CD14-positive monocyte (primary cell): ENCODE data around the gene CAMKK1. TPM values are rescaled to one million over a fixed set of nuclear protein-coding genes. Genes with fewer than 3 reads are reported as not detected.
"Not testable (repeated sequence)": the region's sequence is repeated elsewhere in the genome, so short reads cannot be mapped to it uniquely, and the experiment has no call there.

Experiments used
- DNase-seq, 3 donors: peaks; one replicate each; pipeline ENCODE4 v3.0.0-alpha.2; 2011 to 2022
- H2AFZ ChIP-seq: 2 replicates; pipeline ENCODE4 v1.6.0; 2012; ENCODE audit warnings: mild to moderate bottlenecking, low read depth, low read length, inconsistent platforms; ENCODE audit not compliant: insufficient read depth, poor library complexity, severe bottlenecking
- H3K27ac ChIP-seq, 2 donors: 1 replicate in 1 of 2; 2 replicates in 1 of 2; pipeline ENCODE4 v1.5.1; 2012 to 2013; ENCODE audit warnings: low read length in 2 of 2, control low read depth in 1 of 2, inconsistent platforms in 1 of 2, low read depth in 1 of 2, mild to moderate bottlenecking in 1 of 2
- H3K27me3 ChIP-seq, 2 donors: one replicate each; pipeline versions ENCODE4 v1.6.0 to v1.6.1; 2011 to 2013; ENCODE audit warnings: low read length in 2 of 2; ENCODE audit not compliant: control insufficient read depth in 2 of 2, insufficient read depth in 2 of 2
- H3K36me3 ChIP-seq, 2 donors: replicated peaks in 1 of 2; 1 replicate in 1 of 2; 2 replicates in 1 of 2; pipeline versions ENCODE4 v1.5.1 to v1.6.1; 2012 to 2013; ENCODE audit warnings: low read length in 2 of 2, control low read depth in 1 of 2, inconsistent platforms in 1 of 2, mild to moderate bottlenecking in 1 of 2; ENCODE audit not compliant: insufficient read depth in 2 of 2, control insufficient read depth in 1 of 2
- H3K4me1 ChIP-seq, 2 donors: 1 replicate in 1 of 2; 2 replicates in 1 of 2; pipeline versions ENCODE4 v1.5.1 to v1.6.1; 2012 to 2013; ENCODE audit warnings: low read length in 2 of 2, control low read depth in 1 of 2, inconsistent platforms in 1 of 2, mild to moderate bottlenecking in 1 of 2, moderate library complexity in 1 of 2; ENCODE audit not compliant: insufficient read depth in 2 of 2, control insufficient read depth in 1 of 2
- H3K4me2 ChIP-seq: replicated peaks from 2 replicates; pipeline ENCODE3; 2012; ENCODE audit warnings: low read length, moderate library complexity, mild to moderate bottlenecking; ENCODE audit not compliant: poor library complexity, severe bottlenecking; ENCODE audit errors: extremely low read depth
- H3K4me3 ChIP-seq, 3 experiments: fragments of 200-600 bp in 1 of 3; sonication (generic) in 1 of 3; replicated peaks in 1 of 3; 1 replicate in 2 of 3; 2 replicates in 1 of 3; pipeline ENCODE4 v1.5.1; 2011 to 2013; ENCODE audit warnings: low read length in 3 of 3, mild to moderate bottlenecking in 3 of 3, control low read depth in 2 of 3, low read depth in 2 of 3, inconsistent platforms in 1 of 3, moderate library complexity in 1 of 3
- H3K79me2 ChIP-seq: 2 replicates; pipeline ENCODE4 v1.6.0; 2012; ENCODE audit warnings: mild to moderate bottlenecking, control low read depth, inconsistent platforms, low read length, moderate library complexity; ENCODE audit not compliant: insufficient read depth
- H3K9ac ChIP-seq: 2 replicates; pipeline ENCODE4 v1.6.0; 2017; ENCODE audit warnings: low read length, mild to moderate bottlenecking; ENCODE audit not compliant: insufficient read depth, poor library complexity, severe bottlenecking
- H3K9me3 ChIP-seq, 2 donors: replicated peaks in 1 of 2; 1 replicate in 1 of 2; 2 replicates in 1 of 2; pipeline versions ENCODE4 v1.5.1 to v1.6.1; 2012 to 2013; ENCODE audit warnings: low read length in 2 of 2, control low read depth in 1 of 2; ENCODE audit not compliant: control insufficient read depth in 1 of 2, insufficient read depth in 1 of 2
- H4K20me1 ChIP-seq: 2 replicates; pipeline ENCODE4 v1.6.0; 2012; ENCODE audit warnings: mild to moderate bottlenecking, low read length, control low read depth, moderate library complexity; ENCODE audit not compliant: insufficient read depth
- H3K27ac Mint-ChIP-seq, 7 donors: one replicate each; pipeline ENCODE4 v1.8.0; 2020; ENCODE audit warnings: mild to moderate bottlenecking in 7 of 7, mixed read lengths in 7 of 7, moderate library complexity in 6 of 7, inconsistent platforms in 2 of 7
- H3K27me3 Mint-ChIP-seq, 3 donors: one replicate each; pipeline ENCODE4 v1.8.0; 2021 to 2022; ENCODE audit warnings: low read depth in 3 of 3, mild to moderate bottlenecking in 3 of 3, mixed read lengths in 3 of 3, moderate library complexity in 3 of 3, inconsistent platforms in 1 of 3
- H3K36me3 Mint-ChIP-seq, 2 donors: one replicate each; pipeline ENCODE4 v1.8.0; 2020; ENCODE audit warnings: mixed read lengths in 2 of 2, inconsistent platforms in 1 of 2, mild to moderate bottlenecking in 1 of 2
- H3K4me1 Mint-ChIP-seq: one replicate; pipeline ENCODE4 v1.8.0; 2020; ENCODE audit warnings: mild to moderate bottlenecking, mixed read lengths
- H3K4me3 Mint-ChIP-seq, 2 donors: one replicate each; pipeline ENCODE4 v1.8.0; 2020; ENCODE audit warnings: mild to moderate bottlenecking in 2 of 2, mixed read lengths in 2 of 2, moderate library complexity in 1 of 2
- H3K9me3 Mint-ChIP-seq, 7 donors: one replicate each; pipeline ENCODE4 v1.8.0; 2020 to 2022; ENCODE audit warnings: mixed read lengths in 7 of 7, mild to moderate bottlenecking in 6 of 7, moderate library complexity in 6 of 7, inconsistent platforms in 2 of 7
- WGBS: methylation state at CpG from one replicate; pipeline ENCODE4 v1.1.5; 2013; ENCODE audit warnings: missing lambda C conversion rate; ENCODE audit not compliant: insufficient coverage; 5-methylcytosine and 5-hydroxymethylcytosine counted together
- intact Hi-C, 2 donors: fragments of 100-400 bp; cut with micrococcal nuclease; formaldehyde crosslinking; loops; one replicate each; pipeline versions ENCODE4 v1.15.0 to v1.15.1; 2023
- polyA plus RNA-seq, 3 donors: library from polyadenylated mRNA; depleted of rRNA in 1 of 3; unstranded in 2 of 3; stranded (reverse) in 1 of 3; fragments of 300-500 nt in 2 of 3; fragments of >200 nt in 1 of 3; fragmentation: Illumina TruSeq in 2 of 3; gene quantifications; 1 replicate in 2 of 3; 2 replicates in 1 of 3; pipeline ENCODE4 v1.2.3, GENCODE V29; 2012 to 2021
- TF ChIP-seq, protein P1 (sequence below): fragments of 200-600 bp; IDR thresholded peaks from one replicate; pipeline ENCODE4 v1.8.0; 2022; ENCODE audit warnings: antibody characterized with exemption, mild to moderate bottlenecking

CAMKK1 gene
- polyA plus RNA-seq, 3 donors = 0.74 to 24.1 (median 1.5) TPM

- H3K4me3 ChIP-seq = peak overlapping the region; percentile 77 to 95 (median 84)
- peak overlapping the region in 1 of 2 donors; percentile 88 for H3K27ac ChIP-seq
- Mint-ChIP-seq H3K27me3 (peaks cover 2 to 4% (median 2%) of the 10 kb centered on the region in 3 donors), H3K4me3 (peak overlapping the region; percentile 90 to 92), H3K9me3 (no peaks in the 10 kb centered on the region), H3K36me3 (peaks cover 16 to 41% of the 10 kb centered on the region in 2 donors), H3K4me1 (peaks cover 39% of the 10 kb centered on the region), H3K27ac (peak overlapping the region; percentile 79 to 93 (median 87))
- 0% methylated on average over 5 of the region's 8 CpGs for WGBS
- H3K36me3 ChIP-seq = peaks cover 8 to 31% of the 10 kb centered on the region in 2 donors
- no peaks in the 10 kb centered on the region for H3K27me3 ChIP-seq
- DNase-seq = no peak
- peaks cover 50% of the 10 kb centered on the region for H3K79me2 ChIP-seq
- peak overlapping the region; percentile 98 for H3K9ac ChIP-seq
- peaks cover 16 to 30% of the 10 kb centered on the region in 2 donors for H3K4me1 ChIP-seq
- intact Hi-C loops = loop anchor here (5.0 to 10.0 kb wide), 3 partner anchors 47 to 798 kb away; partner anchors contain the start of gene CAMKK1 (in 2 of the 2)
- TF ChIP-seq, protein P1, sequence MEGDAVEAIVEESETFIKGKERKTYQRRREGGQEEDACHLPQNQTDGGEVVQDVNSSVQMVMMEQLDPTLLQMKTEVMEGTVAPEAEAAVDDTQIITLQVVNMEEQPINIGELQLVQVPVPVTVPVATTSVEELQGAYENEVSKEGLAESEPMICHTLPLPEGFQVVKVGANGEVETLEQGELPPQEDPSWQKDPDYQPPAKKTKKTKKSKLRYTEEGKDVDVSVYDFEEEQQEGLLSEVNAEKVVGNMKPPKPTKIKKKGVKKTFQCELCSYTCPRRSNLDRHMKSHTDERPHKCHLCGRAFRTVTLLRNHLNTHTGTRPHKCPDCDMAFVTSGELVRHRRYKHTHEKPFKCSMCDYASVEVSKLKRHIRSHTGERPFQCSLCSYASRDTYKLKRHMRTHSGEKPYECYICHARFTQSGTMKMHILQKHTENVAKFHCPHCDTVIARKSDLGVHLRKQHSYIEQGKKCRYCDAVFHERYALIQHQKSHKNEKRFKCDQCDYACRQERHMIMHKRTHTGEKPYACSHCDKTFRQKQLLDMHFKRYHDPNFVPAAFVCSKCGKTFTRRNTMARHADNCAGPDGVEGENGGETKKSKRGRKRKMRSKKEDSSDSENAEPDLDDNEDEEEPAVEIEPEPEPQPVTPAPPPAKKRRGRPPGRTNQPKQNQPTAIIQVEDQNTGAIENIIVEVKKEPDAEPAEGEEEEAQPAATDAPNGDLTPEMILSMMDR = no peak
- peak overlapping the region; percentile 94 for H2AFZ ChIP-seq
- peaks cover 29% of the 10 kb centered on the region for H4K20me1 ChIP-seq
- no peaks in the 10 kb centered on the region for H3K9me3 ChIP-seq
- H3K4me2 ChIP-seq = peak overlapping the region; percentile 94
These were observed 47.6 kb downstream of the CAMKK1 start for GRCh38 chr17:3845291-3845620.

- H3K36me3 Mint-ChIP-seq = peaks cover 23 to 48% of the 10 kb centered on the region in 2 donors
- not testable (repeated sequence) for H3K9me3 ChIP-seq, H3K9ac ChIP-seq, DNase-seq, H3K9me3 Mint-ChIP-seq, H2AFZ ChIP-seq, H3K27me3 Mint-ChIP-seq, H3K27me3 ChIP-seq
- H3K4me3 Mint-ChIP-seq = peak overlapping the region in 1 of 2 donors; percentile 20
- H3K27ac Mint-ChIP-seq = peak overlapping the region in 3 of 7 donors; percentile 5 to 49 (median 25)
- 96% methylated on average over 5 of the region's 19 CpGs for WGBS
- Histone ChIP-seq H3K4me3 (peak overlapping the region in 1 of 3 experiments; percentile 95), H4K20me1 (peaks cover 36% of the 10 kb centered on the region), H3K27ac (peak overlapping the region in 1 of 2 donors; percentile 1), H3K36me3 (peaks cover 13 to 38% of the 10 kb centered on the region in 2 donors), H3K79me2 (peaks cover 57% of the 10 kb centered on the region), H3K4me2 (peak overlapping the region; percentile 94), H3K4me1 (peaks cover 16 to 30% of the 10 kb centered on the region in 2 donors)
- peaks cover 41% of the 10 kb centered on the region for H3K4me1 Mint-ChIP-seq
- intact Hi-C loops = loop anchor here in 1 of 2 donors (10.0 kb wide), 1 partner anchor 230 kb away; no protein-coding TSS in a partner anchor
These were observed 48.3 kb downstream of the CAMKK1 start for GRCh38 chr17:3844556-3844955.
